ENCODE results near the gene PIK3C2B.

Gene PIK3C2B

GRCh38 chr1:204459706-204460105, 34.9 kb downstream of the PIK3C2B start:
- no peak for DNase-seq (ENCODE audit: low spot score)

- no peak for DNase-seq (ENCODE audit: low spot score)
Measured at GRCh38 chr1:204457666-204458065, 36.9 kb downstream of the PIK3C2B start.

- no peak for DNase-seq (ENCODE audit: low spot score)
Measured at GRCh38 chr1:204456826-204457442, 37.7 kb downstream of the PIK3C2B start.

- no peak for DNase-seq (ENCODE audit: low spot score)
Measured at GRCh38 chr1:204455831-204456145, 38.8 kb downstream of the PIK3C2B start.

- peak; percentile 78 for DNase-seq (ENCODE audit: low spot score)
Measured at GRCh38 chr1:204455063-204455830, 39.4 kb downstream of the PIK3C2B start.

- DNase-seq (ENCODE audit: low spot score), result no peak
Measured at GRCh38 chr1:204454476-204454875, 40.1 kb downstream of the PIK3C2B start.

GRCh38 chr1:204453141-204453772, 41.3 kb downstream of the PIK3C2B start:
- no peak for DNase-seq (ENCODE audit: low spot score)

GRCh38 chr1:204451352-204452124, 43.1 kb downstream of the PIK3C2B start:
- DNase-seq (ENCODE audit: low spot score), result no peak

GRCh38 chr1:204450461-204451257, 43.9 kb downstream of the PIK3C2B start:
- DNase-seq (ENCODE audit: low spot score), result no peak

GRCh38 chr1:204449678-204450280, 44.8 kb downstream of the PIK3C2B start:
- DNase-seq (ENCODE audit: low spot score), result no peak

- no peak for DNase-seq (ENCODE audit: low spot score)
Measured at GRCh38 chr1:204448991-204449677, 45.5 kb downstream of the PIK3C2B start.

GRCh38 chr1:204448344-204448964, 46.2 kb downstream of the PIK3C2B start:
- DNase-seq (ENCODE audit: low spot score), result no peak

- DNase-seq (ENCODE audit: low spot score), result no peak
Measured at GRCh38 chr1:204447736-204448135, 46.9 kb downstream of the PIK3C2B start.

- DNase-seq (ENCODE audit: low spot score), result no peak
Measured at GRCh38 chr1:204447190-204447589, 47.4 kb downstream of the PIK3C2B start.

GRCh38 chr1:204446413-204447111, 48.0 kb downstream of the PIK3C2B start:
- peak; percentile 88 for DNase-seq (ENCODE audit: low spot score)

GRCh38 chr1:204445860-204446412, 48.7 kb downstream of the PIK3C2B start:
- peak; percentile 84 for DNase-seq (ENCODE audit: low spot score)
